Mucosa of stomach (tissue), 1 donor: ENCODE data around the gene DEF6.

Experiments
- H3K27me3 ChIP-seq: one replicate; pipeline ENCODE4 v1.7.0; 2013; ENCODE audit warnings: mild to moderate bottlenecking, low read length; ENCODE audit not compliant: control insufficient read depth, insufficient read depth
- H3K36me3 ChIP-seq: one replicate; pipeline ENCODE4 v1.7.0; 2013; ENCODE audit warnings: low read length; ENCODE audit not compliant: control insufficient read depth, insufficient read depth
- H3K4me1 ChIP-seq: one replicate; pipeline ENCODE4 v1.7.0; 2013; ENCODE audit warnings: mild to moderate bottlenecking, low read length; ENCODE audit not compliant: control insufficient read depth, insufficient read depth
- H3K4me3 ChIP-seq: one replicate; pipeline ENCODE4 v1.7.0; 2013; ENCODE audit warnings: low read length
- H3K9ac ChIP-seq: one replicate; pipeline ENCODE4 v1.7.0; 2013; ENCODE audit warnings: mild to moderate bottlenecking, low read length, moderate library complexity
- H3K9me3 ChIP-seq: one replicate; pipeline ENCODE4 v1.7.0; 2013; ENCODE audit warnings: mild to moderate bottlenecking, low read length, moderate library complexity; ENCODE audit not compliant: control insufficient read depth
- donor health status: Pancreatic carcinoma.

Gene DEF6

GRCh38 chr6:35342258-35343091, 44.9 kb downstream of the DEF6 start, which contains the start of gene PPARD:
TSS of gene PPARD (plus strand) at chr6:35342558. CDS start at chr6:35411088, 68,530 bp downstream.
- peaks cover 11% of the 10 kb centered on the region for H3K4me1 ChIP-seq

GRCh38 chr6:35343092-35343834, 45.6 kb downstream of the DEF6 start:
- Histone ChIP-seq H3K9me3 (no peaks in the 10 kb centered on the region), H3K36me3 (peaks cover 5% of the 10 kb centered on the region), H3K4me3 (peak overlapping the region; percentile 11), H3K9ac (peak overlapping the region; percentile 90), H3K4me1 (peaks cover 11% of the 10 kb centered on the region), H3K27me3 (no peaks in the 10 kb centered on the region)

More at GRCh38 chr6:35342258-35343091, 44.9 kb downstream of the DEF6 start, which contains the start of gene PPARD:
- Histone ChIP-seq H3K27me3 (no peaks in the 10 kb centered on the region), H3K9ac (peak within 1 kb of the TSS; percentile 90), H3K4me3 (peak within 1 kb of the TSS; percentile 10), H3K9me3 (no peaks in the 10 kb centered on the region), H3K36me3 (peaks cover 5% of the 10 kb centered on the region)

- no peaks in the 10 kb centered on the region for H3K27me3 ChIP-seq
- H3K4me3 ChIP-seq: peak overlapping the region; percentile 11
- H3K9me3 ChIP-seq: no peaks in the 10 kb centered on the region
- peak overlapping the region; percentile 90 for H3K9ac ChIP-seq
- peaks cover 11% of the 10 kb centered on the region for H3K4me1 ChIP-seq
- peaks cover 5% of the 10 kb centered on the region for H3K36me3 ChIP-seq
Observed at GRCh38 chr6:35343835-35344550, 46.4 kb downstream of the DEF6 start.

- H3K9me3 ChIP-seq: no peaks in the 10 kb centered on the region
- H3K4me1 ChIP-seq: no peaks in the 10 kb centered on the region
- H3K4me3 ChIP-seq: no peak overlapping the region
- H3K9ac ChIP-seq: no peak overlapping the region
- H3K27me3 ChIP-seq: no peaks in the 10 kb centered on the region
- peaks cover 2% of the 10 kb centered on the region for H3K36me3 ChIP-seq
Observed at GRCh38 chr6:35351422-35351821, 53.8 kb downstream of the DEF6 start.

GRCh38 chr6:35352735-35353134, 55.1 kb downstream of the DEF6 start:
- Histone ChIP-seq H3K9ac (no peak overlapping the region), H3K27me3 (no peaks in the 10 kb centered on the region), H3K9me3 (no peaks in the 10 kb centered on the region), H3K4me3 (no peak overlapping the region), H3K4me1 (no peaks in the 10 kb centered on the region), H3K36me3 (peaks cover 5% of the 10 kb centered on the region)

GRCh38 chr6:35354361-35355135, 56.9 kb downstream of the DEF6 start:
- Histone ChIP-seq H3K36me3 (peaks cover 5% of the 10 kb centered on the region), H3K9ac (no peak overlapping the region), H3K27me3 (no peaks in the 10 kb centered on the region), H3K9me3 (no peaks in the 10 kb centered on the region), H3K4me1 (no peaks in the 10 kb centered on the region), H3K4me3 (no peak overlapping the region)

GRCh38 chr6:35356391-35356790, 58.8 kb downstream of the DEF6 start:
- H3K27me3 ChIP-seq: no peaks in the 10 kb centered on the region
- H3K4me3 ChIP-seq: no peak overlapping the region
- H3K9ac ChIP-seq: no peak overlapping the region
- peaks cover 5% of the 10 kb centered on the region for H3K36me3 ChIP-seq
- no peaks in the 10 kb centered on the region for H3K4me1 ChIP-seq
- no peaks in the 10 kb centered on the region for H3K9me3 ChIP-seq

- no peaks in the 10 kb centered on the region for H3K9me3 ChIP-seq
- H3K4me3 ChIP-seq: no peak overlapping the region
- H3K9ac ChIP-seq: no peak overlapping the region
- peaks cover 5% of the 10 kb centered on the region for H3K36me3 ChIP-seq
- H3K4me1 ChIP-seq: no peaks in the 10 kb centered on the region
- H3K27me3 ChIP-seq: no peaks in the 10 kb centered on the region
Observed at GRCh38 chr6:35357677-35358076, 60.1 kb downstream of the DEF6 start.

GRCh38 chr6:35358086-35358485, 60.5 kb downstream of the DEF6 start:
- Histone ChIP-seq H3K27me3 (no peaks in the 10 kb centered on the region), H3K9me3 (no peaks in the 10 kb centered on the region), H3K9ac (no peak overlapping the region), H3K4me1 (no peaks in the 10 kb centered on the region), H3K36me3 (peaks cover 5% of the 10 kb centered on the region), H3K4me3 (no peak overlapping the region)

GRCh38 chr6:35359346-35359743, 61.7 kb downstream of the DEF6 start:
- no peaks in the 10 kb centered on the region for H3K9me3 ChIP-seq
- no peaks in the 10 kb centered on the region for H3K27me3 ChIP-seq
- H3K9ac ChIP-seq: no peak overlapping the region
- no peak overlapping the region for H3K4me3 ChIP-seq
- H3K4me1 ChIP-seq: no peaks in the 10 kb centered on the region
- H3K36me3 ChIP-seq: peaks cover 5% of the 10 kb centered on the region

- peaks cover 5% of the 10 kb centered on the region for H3K36me3 ChIP-seq
- no peaks in the 10 kb centered on the region for H3K4me1 ChIP-seq
- no peak overlapping the region for H3K9ac ChIP-seq
- no peaks in the 10 kb centered on the region for H3K9me3 ChIP-seq
- H3K27me3 ChIP-seq: no peaks in the 10 kb centered on the region
- no peak overlapping the region for H3K4me3 ChIP-seq
Observed at GRCh38 chr6:35359744-35360348, 62.2 kb downstream of the DEF6 start.
